ENCODE data around the gene NAXD.
A peak's percentile ranks its signal among the peaks of the same experiment; 100 is the strongest.
"Not testable (repeated sequence)": the region's sequence is repeated elsewhere in the genome, so short reads cannot be mapped to it uniquely, and the experiment has no call there.

The NAXD gene

DNA sequence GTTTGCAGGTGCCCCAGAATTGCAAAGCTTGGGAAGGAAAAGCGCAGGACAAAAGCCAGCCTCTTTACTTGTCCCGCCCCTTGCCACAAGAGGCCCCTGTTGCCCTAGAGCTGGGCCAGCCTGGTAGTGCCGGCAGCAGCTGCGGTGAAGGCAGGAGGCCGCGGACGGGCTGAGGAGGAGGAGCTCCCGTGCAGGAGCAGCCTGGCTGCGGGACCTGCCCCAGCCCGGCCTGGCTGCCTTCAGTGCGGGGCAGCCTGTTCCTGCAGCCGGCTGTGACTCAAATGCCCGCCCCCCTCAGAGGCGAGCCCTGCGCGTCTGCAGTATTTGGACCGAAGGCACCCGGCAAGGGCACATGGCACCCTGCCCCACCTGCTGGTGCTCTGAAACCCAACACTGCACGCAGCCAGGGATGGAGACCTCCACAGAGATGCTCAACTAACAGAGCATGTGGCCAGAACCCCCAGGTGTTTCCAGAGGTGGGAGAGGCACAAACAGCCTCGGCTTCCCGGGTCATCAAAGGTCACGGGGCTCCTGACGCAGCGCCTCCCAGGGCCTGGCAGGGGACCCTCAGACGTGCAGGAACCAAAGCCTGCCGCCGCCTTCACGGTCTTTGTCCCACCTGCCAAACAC lies 29.7 kb downstream of the NAXD start:
- peak; percentile 6 for DNase-seq (ENCODE audit: low read depth)

DNA sequence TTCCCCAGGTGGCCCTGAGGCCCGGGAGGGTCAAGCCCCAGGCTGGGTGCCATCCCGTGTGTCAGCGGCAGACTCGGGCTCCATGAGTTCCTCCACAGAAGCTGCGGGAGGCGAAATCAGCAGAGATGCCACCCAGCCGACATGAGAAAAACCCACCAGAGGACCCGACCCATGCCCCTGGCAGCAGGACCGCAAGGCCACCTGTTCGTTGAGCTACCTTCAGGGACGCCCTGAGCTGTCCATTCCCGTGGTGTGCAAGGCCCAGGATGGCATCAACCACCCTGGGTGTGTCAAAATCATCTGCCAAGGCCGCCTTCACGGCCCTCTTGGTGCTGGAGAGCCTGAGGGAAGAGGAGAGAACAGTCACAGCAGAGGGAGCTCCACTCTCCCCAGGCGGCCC lies 30.4 kb downstream of the NAXD start:
- no peak for DNase-seq (ENCODE audit: low read depth)

DNA sequence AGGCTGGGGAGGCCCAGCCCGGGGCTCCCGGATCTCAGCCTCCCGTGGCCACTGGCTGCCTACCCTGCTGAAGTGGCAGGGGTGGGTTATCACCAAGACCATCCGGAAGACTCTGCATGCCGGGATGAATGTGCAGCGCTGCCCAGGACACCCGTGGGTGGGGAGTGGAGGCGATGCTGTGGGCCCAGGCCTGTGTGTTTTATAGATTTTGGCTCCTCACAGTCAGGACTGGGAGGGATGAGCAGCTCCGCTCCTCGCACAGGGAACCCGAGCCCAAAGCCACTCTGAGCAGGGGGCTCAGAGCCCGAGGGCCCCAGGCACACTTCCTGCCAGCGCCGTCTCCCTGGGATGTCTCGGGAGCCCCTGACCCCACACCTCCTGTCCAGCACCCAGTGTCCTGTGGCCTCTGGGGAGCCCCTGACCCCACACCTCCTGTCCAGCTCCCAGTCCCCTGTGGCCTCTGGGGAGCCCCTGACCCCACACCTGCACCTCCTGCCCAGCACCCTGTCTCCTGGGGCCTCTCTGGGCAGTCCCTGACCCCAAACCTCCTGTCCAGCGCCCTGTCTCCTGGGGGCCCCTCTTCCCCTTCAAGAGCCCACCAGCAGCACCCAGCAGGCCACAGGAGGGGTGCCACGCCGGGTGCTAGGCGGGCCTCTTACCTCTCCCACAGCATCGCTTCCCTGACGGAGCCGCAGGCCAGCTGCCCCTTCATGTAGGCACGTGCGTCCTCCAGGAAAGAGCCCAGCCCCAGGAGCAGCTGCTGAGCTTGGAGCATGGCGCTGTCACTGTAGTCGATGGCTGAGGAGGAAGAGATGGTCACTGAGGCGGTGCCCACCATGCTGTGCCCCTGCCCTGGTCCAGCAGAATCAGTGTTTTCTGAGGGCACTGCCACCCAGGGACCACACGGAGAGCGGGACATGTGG lies 31.4 kb downstream of the NAXD start:
- DNase-seq (ENCODE audit: low read depth) = no peak

DNA sequence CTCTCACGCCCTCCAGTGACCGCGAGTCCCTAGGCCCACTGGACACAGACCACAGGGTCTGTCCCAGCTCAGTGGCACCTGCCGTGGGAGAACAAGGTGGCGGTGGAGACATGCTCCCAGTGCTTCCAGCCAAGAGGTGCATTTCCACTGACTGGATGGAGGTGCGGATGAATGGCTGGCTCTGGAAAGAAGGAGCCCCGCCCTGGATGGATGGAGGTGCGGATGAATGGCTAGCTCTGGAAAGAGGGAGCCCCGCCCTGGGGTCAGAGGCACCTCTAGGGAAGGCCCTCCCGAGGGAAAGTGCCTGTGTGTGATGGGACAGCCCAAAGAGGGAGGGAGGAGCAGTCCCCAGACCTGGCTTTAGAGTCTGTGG lies 32.0 kb downstream of the NAXD start:
- DNase-seq (ENCODE audit: low read depth) = no peak

DNA sequence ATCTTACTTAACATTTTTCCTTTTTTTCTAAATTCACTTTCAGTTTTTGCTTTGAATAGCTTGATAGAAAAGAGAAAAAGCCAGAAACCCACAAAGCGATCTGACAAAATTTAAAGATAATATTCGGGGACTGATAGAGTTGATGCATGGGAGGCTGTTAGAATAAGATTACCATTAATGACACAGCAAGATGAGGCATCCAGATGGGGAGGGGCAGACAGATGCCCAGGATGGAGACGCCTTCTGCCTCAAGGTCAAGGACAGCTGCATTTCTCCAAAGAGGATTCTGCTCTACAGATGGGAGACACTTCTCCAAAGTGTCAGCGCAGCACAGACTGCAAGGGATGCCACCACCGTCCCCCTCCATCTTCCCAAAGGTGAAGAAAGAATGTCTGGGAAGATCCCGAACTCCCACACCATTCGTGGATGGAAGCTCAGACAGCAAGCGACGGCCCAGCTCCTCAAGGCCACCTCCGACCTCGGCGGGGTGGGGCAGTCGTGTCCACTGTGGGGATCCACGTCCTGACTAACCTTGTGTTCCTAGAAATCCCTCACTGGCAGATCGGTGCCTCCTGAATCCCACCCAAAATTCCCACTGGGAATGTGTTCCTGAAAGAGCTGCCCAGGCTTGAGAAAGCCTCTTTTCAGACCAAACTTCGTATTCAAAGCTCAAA lies 32.9 kb downstream of the NAXD start:
- DNase-seq (ENCODE audit: low read depth) = no peak

DNA sequence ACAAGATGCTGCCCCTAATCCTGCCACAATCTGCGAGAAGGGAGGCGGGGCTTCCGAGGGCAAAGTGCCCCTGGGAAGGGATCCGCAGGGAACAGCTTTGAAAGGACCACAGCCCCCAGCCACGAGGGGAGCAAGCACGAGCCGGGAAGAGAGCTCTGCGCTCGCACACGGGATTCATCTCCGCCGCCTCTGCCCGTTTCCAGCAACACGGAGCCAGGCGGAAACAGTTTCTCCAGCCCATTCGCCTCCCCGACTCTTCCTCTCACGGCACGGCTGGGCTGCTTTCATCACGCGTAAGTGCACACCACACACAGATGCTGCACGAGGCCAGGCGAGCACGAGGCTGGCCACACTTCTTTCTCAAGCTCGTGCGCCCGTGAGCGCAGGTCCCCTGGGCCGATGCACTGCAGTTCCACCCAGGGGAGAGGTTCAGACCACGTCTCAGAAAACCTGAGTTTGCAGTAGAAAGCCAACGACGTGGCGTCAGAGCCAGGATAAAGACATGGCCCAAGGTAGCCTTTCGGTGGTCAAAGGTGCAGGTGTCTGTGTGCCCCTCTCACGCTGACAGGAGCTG lies 33.6 kb downstream of the NAXD start:
- DNase-seq (ENCODE audit: low read depth) = no peak

DNA sequence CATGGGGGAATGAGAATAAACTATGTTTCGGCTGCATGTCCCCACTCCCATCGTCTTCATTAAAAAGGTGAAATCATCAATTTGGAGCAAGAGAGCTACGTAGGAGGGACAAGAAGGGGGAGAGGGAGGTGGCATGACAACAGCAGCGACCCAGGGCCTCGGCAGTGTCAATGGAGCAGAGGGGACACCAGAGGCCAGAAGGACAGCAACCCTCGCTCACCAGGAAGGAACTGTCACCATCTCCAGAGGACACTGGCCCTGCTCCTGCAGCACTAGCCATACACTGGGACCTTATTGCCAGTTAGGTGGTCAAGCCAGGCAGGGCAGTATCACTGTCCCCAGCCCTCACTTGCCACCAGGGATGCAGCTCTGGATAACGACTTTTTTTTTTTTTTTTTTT lies 34.2 kb downstream of the NAXD start:
- DNase-seq (ENCODE audit: low read depth) = no peak

DNA sequence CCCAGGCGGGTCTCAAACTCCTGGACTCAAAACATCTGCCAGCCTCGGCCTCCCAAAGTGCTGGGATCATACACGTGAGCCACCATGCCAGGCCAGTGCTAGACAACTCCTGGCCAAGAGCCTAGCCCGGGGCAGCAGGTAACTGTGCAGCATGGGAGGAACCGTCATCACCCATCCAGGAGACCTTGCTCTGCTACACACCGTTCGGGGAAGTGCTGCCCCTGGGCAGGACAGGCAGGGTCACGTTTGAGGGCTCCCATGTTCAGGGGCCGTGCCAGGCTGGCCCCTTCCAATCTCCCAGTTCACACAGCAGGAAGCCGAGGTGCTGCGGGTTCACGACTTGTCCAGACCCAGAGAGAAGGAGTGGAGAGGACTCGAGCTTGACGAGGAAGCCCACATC lies 35.1 kb downstream of the NAXD start:
- no peak for DNase-seq (ENCODE audit: low read depth)

DNA sequence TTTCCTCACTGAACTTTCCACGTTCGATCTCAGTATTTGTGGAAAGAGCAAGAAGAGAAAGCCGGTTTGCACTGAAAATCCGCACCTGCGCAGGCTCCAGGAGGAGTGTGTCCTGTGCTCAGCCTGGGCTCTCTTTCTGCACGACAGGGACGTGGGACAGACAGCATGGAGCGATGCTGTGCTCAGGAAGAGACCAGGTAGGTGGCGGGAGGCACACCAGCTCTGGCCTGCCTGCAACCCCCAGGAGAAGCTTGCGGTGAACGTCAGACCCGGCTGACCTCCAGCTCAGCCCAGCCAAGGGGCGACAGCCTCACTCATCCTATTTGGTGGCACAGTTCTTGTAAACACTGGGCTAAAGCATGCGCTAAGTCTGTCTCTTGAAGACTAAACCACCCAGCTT lies 35.9 kb downstream of the NAXD start:
- DNase-seq (ENCODE audit: low read depth) = no peak

DNA sequence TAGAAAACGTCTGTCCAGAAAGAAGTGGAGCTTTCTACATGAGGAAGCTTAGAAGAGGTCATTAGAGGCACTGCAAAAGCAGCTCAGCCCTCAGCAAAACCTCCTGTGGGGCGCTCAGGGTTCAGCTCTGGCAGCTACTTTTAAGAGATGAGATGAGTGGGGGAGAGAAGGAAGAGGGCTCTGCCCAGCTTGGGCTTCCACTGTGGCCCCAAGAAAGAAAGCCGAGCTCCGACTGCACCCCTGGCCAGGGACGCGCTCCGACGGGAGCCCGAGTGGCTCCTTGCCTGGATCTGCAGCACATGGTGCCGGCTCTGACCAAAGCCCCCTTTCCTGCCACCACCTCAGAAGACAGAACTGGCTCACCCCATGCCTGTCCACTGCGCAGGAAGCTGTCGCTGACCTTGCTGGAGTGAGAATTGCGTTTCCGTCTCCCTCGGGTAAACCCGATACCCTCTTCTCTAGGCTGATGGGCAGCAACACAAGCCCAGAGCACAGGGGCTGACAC lies 36.4 kb downstream of the NAXD start:
- DNase-seq (ENCODE audit: low read depth) = no peak

DNA sequence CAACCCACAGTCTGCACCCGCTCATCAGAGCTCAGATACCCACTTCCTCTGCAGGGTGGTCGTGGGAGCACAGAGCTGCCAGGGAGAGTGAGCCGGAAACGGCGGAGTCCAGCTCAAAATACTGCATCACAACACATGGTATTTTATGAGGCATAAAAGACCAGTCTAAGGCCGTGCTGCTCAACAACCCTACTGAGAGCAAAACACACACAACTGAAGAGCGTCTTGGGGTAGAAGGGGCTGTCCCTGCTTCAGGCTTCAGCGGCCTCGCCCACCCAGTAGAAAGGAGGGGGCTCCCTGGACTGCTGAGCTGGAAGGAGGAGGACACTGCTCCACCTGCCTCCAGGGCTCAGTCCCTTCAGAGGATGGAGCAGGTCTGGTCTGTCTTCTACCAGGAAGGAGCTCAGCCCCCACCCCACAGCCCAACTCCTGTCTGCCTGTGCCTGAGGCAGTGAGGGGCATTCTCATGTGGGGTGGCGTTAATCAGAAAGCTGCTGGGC lies 36.9 kb downstream of the NAXD start:
- no peak for DNase-seq (ENCODE audit: low read depth)

DNA sequence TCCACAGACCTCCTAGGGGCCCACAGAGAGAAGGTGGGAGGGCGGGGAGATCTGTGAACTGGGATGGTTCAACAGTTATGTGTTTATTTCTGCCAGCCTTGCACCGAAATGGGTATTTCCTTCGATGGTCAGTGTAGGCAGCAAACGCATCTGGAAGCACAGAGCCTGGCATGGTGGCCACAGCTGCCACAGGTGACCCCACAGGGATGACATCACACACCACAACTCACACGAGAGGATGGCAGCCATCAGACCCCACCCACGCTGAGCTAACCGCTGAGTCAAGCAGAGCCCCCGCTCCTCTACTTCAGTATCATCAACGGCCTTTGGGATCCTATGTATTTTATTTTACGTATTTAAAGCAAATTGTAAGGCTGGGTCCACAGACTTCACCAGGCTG lies 37.4 kb downstream of the NAXD start:
- DNase-seq (ENCODE audit: low read depth) = no peak

DNA sequence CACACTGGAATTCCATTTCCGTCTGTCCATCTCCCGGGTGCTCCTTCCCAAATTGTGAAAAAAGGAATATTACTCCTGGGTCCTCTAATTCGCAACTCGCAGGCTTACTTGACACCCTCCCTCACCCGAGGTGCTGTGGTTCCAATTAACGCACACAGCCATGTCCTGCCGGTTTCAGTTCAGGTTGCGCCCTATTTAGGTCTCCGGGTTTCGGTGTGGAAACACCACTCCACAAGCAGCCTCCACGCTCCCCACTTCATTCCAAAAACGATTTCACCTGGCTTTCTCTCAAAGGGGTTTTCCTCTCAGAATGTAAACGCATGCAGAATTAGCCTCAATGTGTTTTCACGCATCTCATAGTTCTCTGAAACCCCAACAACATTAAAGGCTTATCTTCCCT lies 37.9 kb downstream of the NAXD start:
- no peak for DNase-seq (ENCODE audit: low read depth)

DNA sequence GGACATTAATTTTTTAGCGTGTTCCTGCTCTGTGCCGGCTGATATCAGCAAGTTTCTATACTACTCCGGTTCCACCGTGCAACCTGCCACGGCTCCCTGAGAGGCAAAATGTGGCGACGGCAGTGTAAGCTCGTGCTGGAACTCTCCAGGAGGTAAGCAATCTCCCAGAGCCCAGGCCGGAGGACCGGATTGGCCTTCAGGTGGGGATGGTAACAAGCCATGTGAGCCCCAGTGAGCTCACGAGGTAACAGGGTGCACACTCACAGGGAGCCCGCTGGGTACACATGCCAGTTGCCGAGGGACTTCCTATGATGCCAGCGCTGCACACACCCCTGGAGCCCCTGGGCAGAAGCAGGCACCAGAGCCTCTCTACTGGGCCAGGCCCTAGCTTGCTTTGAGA lies 38.5 kb downstream of the NAXD start:
- no peak for DNase-seq (ENCODE audit: low read depth)

DNA sequence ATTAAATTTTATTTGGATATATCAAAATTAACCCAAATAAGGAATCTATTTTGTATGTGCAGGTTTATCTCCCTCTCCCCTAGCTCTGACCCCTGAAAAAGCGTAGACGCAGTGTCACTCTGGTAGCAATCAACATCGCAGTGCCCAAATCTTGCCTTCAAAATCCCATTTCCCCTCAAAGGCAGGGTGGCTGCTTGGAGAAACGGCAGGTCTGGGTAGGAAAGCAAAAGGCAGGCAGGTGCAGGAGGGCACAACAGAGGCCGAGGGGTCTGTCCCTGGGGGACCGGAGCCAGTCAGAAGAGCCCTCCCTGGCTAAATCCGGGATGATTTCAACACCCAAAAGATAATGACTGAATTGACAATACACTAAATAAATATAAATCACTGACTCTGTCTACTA lies 41.9 kb downstream of the NAXD start:
- no peak for DNase-seq (ENCODE audit: low read depth)

DNA sequence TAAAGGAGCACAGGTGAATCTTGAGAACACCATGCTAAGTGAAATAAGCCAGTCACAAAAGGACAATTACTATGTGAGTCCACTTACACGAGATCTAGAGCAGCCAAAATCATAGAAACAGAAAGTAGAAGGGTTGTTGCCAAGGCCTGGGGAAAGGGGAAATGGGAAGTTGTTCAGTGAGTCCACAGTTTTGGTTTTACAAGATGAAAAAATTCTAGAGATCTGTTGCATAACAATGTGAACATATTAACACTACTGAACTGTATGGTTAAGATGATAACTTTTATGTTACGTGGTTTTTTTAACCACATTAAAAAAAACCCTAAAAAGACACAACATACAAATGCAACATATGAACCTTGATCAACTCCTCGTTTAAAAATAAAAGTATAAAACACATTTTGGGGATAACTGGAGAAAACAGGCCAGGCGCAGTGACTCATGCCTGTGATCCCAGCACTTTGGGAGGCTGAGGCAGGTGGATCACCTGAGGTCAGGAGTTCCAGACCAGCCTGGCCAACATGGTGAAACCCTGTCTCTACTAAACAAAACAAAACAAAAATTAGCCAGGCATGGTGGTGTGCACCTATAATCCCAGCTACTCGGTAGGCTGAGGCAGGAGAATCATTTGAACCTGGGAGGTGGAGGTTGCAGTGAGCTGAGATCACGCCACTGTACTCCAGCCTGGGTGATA lies 43.0 kb downstream of the NAXD start:
- not testable (repeated sequence) for DNase-seq (ENCODE audit: low read depth)

DNA sequence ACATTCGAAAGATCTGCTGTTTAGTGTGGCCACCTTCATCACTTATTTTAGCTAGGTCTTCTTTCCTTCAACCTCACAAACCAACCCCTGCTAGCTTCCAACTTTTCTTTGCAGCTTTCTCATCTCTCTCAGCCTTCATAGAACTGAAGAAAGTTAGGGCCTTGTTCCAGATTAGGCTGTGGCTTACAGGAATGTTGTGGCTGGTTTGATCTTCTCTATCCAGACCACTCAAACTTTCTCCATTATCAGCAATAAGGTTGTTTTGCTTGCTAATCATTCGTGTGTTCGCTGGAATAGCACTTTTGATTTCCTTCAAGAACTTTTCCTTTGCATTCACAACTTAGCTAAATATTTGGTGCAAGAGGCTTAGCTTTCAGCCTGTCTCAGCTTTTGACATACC lies 45.9 kb downstream of the NAXD start:
- DNase-seq (ENCODE audit: low read depth) = no peak

DNA sequence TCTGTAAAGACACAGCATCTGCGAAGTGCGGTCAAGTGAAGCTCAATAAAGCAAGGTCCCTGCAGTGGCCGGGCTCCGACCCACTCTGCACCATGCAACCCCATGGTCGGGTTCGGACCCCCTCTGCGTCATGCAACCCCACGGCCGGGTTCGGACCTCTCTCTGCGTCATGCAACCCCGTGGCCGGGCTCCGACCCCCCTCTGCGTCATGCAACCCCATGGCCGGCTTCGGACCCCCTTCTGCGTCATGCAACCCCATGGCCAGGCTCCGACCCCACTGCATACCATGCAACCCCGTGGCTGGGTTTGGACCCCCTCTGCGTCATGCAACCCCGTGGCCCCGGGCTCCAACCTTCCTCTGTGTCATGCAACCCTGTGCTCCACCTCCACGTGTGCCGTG lies 46.7 kb downstream of the NAXD start:
- no peak for DNase-seq (ENCODE audit: low read depth)

DNA sequence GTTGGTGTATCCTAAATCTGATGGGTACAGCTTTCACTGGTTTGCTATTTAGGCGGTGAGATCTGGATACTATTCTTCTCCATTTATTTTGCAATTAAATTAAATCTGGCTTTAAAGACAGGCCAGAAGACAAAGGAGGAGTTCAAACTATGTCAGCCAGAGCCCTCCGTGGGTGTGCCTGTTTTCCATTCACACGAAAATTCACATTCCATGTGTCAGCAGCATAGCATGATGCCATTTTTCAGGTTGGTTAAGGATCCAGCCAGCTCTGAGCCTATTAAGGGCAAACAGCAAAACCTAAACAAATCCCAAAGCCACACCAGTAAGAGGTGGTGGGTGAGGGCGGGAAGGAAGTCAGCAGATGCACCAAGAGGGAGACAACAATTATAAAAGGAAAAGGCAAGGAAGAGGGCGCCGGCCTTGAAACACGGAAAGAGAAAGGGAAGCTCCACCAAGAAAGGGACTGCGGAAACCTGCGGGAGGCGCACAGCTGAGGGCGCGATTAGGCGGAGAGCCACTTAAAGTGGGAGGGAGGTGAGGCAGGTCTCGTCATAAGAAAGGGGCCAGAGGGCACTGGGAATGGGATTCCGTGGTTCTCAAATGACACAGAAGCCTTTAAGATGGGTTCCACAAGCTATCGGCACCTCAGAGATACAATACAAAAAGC lies 47.6 kb downstream of the NAXD start:
- DNase-seq (ENCODE audit: low read depth) = no peak

DNA sequence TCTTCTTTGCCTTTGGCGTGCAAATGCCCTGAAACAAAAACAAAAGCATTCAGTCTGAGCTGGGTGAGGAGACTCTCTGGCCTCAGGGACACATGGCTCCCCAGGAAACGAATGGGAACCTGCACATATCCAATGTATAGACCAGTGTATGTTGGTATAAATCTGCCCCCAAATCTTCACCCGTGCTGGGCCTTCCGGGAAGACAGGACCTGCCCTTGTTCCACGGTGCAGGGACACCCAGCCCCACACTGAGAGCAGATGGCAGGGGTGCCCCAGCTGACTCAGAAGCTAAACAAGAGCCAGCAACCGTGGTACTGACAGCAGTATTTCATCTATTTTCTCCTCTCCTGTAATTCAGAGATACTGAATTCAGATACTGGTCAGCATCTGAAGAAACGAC lies 48.1 kb downstream of the NAXD start:
- DNase-seq (ENCODE audit: low read depth) = no peak

DNA sequence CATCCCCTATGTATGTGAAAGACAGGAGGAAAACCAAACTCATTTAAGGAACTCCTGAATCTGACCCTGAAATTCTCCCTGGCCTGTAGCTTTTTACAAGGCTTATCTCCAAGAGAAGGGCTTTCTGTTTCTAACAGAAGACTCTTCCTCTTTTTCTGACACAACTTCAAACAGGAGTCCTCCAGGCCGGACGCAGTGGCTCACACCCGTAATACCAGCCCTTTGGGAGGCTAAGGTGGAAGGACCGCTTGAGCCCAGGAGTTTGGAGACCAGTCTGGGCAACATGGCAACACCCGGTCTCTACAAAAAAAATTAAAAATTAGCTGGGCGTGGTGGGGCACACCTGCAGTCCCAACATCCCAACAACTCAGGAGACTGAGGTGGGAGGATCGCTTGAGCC lies 48.7 kb downstream of the NAXD start:
- DNase-seq (ENCODE audit: low read depth) = no peak

Measured in stimulated activated CD8-positive, alpha-beta memory T cell treated with anti-CD3 and anti-CD28 coated beads, Interleukin-4, amount 100 ng/mL, for 24 hours (primary cell).